Kidney (tissue), 14 donors: ENCODE data around the gene SCAPER. TPM values are rescaled to one million over a fixed set of nuclear protein-coding genes. Genes with fewer than 3 reads are reported as not detected.

ENCODE experiments used
- DNase-seq, 5 donors: peaks; one replicate each; pipeline ENCODE4 v3.0.0-alpha.2; 2013 to 2020
- FAIRE-seq: peaks from 2 replicates; lab custom pipeline; 2012; peaks lifted over from hg19 to GRCh38; lab: Jason Lieb, UNC
- H3K27ac ChIP-seq, 2 donors: one replicate each; pipeline ENCODE4 v1.7.0; 2013; ENCODE audit warnings: low read depth in 2 of 2, low read length in 2 of 2, inconsistent platforms in 1 of 2
- H3K27me3 ChIP-seq: one replicate; pipeline ENCODE4 v1.7.1; 2013; ENCODE audit warnings: low read length, inconsistent platforms; ENCODE audit not compliant: control insufficient read depth, insufficient read depth
- H3K36me3 ChIP-seq, 3 donors: one replicate each; pipeline versions ENCODE4 v1.7.0 to v1.7.1; 2013; ENCODE audit warnings: low read length in 3 of 3, control low read depth in 1 of 3, inconsistent platforms in 1 of 3; ENCODE audit not compliant: insufficient read depth in 3 of 3, control insufficient read depth in 2 of 3
- H3K4me1 ChIP-seq, 3 donors: one replicate each; pipeline versions ENCODE4 v1.7.0 to v1.7.1; 2013; ENCODE audit warnings: low read length in 3 of 3, inconsistent platforms in 1 of 3, low read depth in 1 of 3; ENCODE audit not compliant: control insufficient read depth in 2 of 3, insufficient read depth in 2 of 3
- H3K4me3 ChIP-seq, 3 donors: one replicate each; pipeline versions ENCODE4 v1.7.0 to v1.8.1; 2013; ENCODE audit warnings: low read length in 3 of 3, control low read depth in 1 of 3, inconsistent platforms in 1 of 3
- H3K9ac ChIP-seq, 3 donors: one replicate each; pipeline versions ENCODE4 v1.7.0 to v1.7.1; 2013; ENCODE audit warnings: low read length in 3 of 3, control low read depth in 1 of 3, inconsistent platforms in 1 of 3
- H3K9me3 ChIP-seq, 3 donors: one replicate each; pipeline versions ENCODE4 v1.7.0 to v1.7.1; 2013; ENCODE audit warnings: low read length in 3 of 3, control low read depth in 1 of 3, inconsistent platforms in 1 of 3; ENCODE audit not compliant: control insufficient read depth in 2 of 3, insufficient read depth in 1 of 3
- CTCF ChIP-seq: IDR thresholded peaks from 3 replicates; pipeline ENCODE4 v1.5.1; 2012; ENCODE audit warnings: mild to moderate bottlenecking, moderate library complexity, borderline replicate concordance; ENCODE audit not compliant: insufficient read depth; ENCODE audit errors: extremely low read depth
- intact Hi-C: fragments of 100-400 bp; cut with DNase I; formaldehyde crosslinking; loops from one replicate; pipeline ENCODE4 v1.11.1; 2022
- polyA plus RNA-seq: library from polyadenylated mRNA; stranded (reverse); fragments of 350-450 nt; fragmentation: Illumina TruSeq; extraction: RNeasy Lipid Tissue Mini Kit (QIAGEN cat#74804); gene quantifications from one replicate; pipeline ENCODE4 v1.2.3, GENCODE V29; 2014; ENCODE audit warnings: low read depth, low replicate concordance; ENCODE audit not compliant: insufficient read depth
- total RNA-seq: library from RNA; stranded (reverse); fragmentation: NEBNext Ultra II Directional; extraction: Animal tissue kit (Norgen Biotek cat#: 25700); gene quantifications from one replicate; pipeline ENCODE4 v1.2.1, GENCODE V29; 2021
- donor health status: control.
- donor health status: control.
- donor health status: control.
- donor health status: control.
- donor health status: control.
- donor health status: DM: yes; HTN: yes; CAD: no.
- donor health status: Normal renal cell carcinoma (clear cell type).

Gene SCAPER
- total and polyA plus RNA-seq, 2 donors from 2014 or later = 11.6 to 39.4 TPM

- H3K4me1 ChIP-seq = no peaks in the 10 kb centered on the region
- DNase-seq (no peak), FAIRE-seq (no peak)
- no peak overlapping the region for H3K9ac ChIP-seq
- intact Hi-C loops = no loop called here
- peaks cover 0 to 3% (median 0%) of the 10 kb centered on the region in 3 donors for H3K9me3 ChIP-seq
- H3K4me3 ChIP-seq = no peak overlapping the region
- no peak overlapping the region for H3K27ac ChIP-seq
- no peaks in the 10 kb centered on the region for H3K36me3 ChIP-seq
- no peaks in the 10 kb centered on the region for H3K27me3 ChIP-seq
- no peak for TF ChIP-seq CTCF
Measured at GRCh38 chr15:76360416-76360815, 544.7 kb downstream of the SCAPER start.

GRCh38 chr15:76359152-76359551 is 546.0 kb downstream of the SCAPER start:
- Histone ChIP-seq H3K9me3 (no peaks in the 10 kb centered on the region), H3K4me3 (no peak overlapping the region), H3K9ac (no peak overlapping the region), H3K27me3 (no peaks in the 10 kb centered on the region), H3K27ac (no peak overlapping the region), H3K36me3 (no peaks in the 10 kb centered on the region), H3K4me1 (no peaks in the 10 kb centered on the region)
- TF ChIP-seq CTCF = no peak
- FAIRE-seq (no peak), DNase-seq (no peak)
- intact Hi-C loops = no loop called here

GRCh38 chr15:76358453-76358852 is 546.7 kb downstream of the SCAPER start:
- intact Hi-C loops = no loop called here
- no peak for TF ChIP-seq CTCF
- H3K27ac ChIP-seq = no peak overlapping the region
- no peaks in the 10 kb centered on the region for H3K36me3 ChIP-seq
- H3K4me3 ChIP-seq = no peak overlapping the region
- FAIRE-seq (no peak), DNase-seq (no peak)
- H3K9ac ChIP-seq = no peak overlapping the region
- H3K27me3 ChIP-seq = no peaks in the 10 kb centered on the region
- H3K9me3 ChIP-seq = no peaks in the 10 kb centered on the region
- H3K4me1 ChIP-seq = no peaks in the 10 kb centered on the region

GRCh38 chr15:76354823-76355440 is 550.2 kb downstream of the SCAPER start:
- FAIRE-seq (no peak), DNase-seq (no peak)
- intact Hi-C loops = no loop called here
- Histone ChIP-seq H3K27me3 (no peaks in the 10 kb centered on the region), H3K27ac (no peak overlapping the region), H3K4me3 (no peak overlapping the region), H3K4me1 (no peaks in the 10 kb centered on the region), H3K9ac (no peak overlapping the region), H3K9me3 (no peaks in the 10 kb centered on the region), H3K36me3 (no peaks in the 10 kb centered on the region)
- no peak for TF ChIP-seq CTCF
